ENCODE data around the gene NOSTRIN. TPM values are rescaled to one million over a fixed set of nuclear protein-coding genes. Genes with fewer than 3 reads are reported as not detected.

NOSTRIN gene
- total and polyA plus RNA-seq, 2 of the 8 experiments (the other 6 are each of a cell fraction or from before 2014, with no cell fraction given), result not detected

DNA sequence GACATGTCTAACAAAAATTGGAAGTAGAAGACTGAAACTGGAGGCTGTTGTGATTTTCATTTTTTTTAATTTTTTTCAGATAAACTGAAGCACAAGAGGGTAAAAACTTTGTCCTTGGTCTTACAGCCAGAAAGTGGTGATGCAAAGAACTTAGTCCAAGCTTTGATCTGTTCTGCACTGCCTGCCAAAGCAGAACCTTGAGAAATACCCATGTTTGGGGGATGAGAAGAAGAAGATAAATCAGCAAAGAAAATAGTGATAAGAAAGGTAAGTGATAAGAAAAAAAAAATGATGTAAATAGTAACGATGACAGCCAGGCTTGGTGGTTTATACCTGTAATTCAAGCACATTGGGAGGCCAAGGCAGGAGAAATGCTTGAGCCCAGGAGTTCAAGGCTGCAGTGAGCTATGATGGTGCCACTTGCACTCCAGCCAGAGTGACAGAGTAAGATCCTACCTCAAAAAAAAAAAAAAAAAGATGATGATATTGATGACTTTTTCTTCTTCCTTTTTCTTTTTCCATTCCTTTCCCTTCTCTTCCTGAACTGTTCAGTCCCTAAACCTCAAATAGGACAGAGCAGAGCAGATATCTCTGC lies 14.6 kb upstream of the NOSTRIN start:
- Histone ChIP-seq H3K14ac (ENCODE audit: insufficient read length) (no peak overlapping the region), H3K23ac (ENCODE audit: insufficient read length) (no peak overlapping the region), H3K79me2 (ENCODE audit: control insufficient read depth in 1 of 2, insufficient read depth in 2 of 2, low read length in 2 of 2) (no peaks in the 10 kb centered on the region), H3K27ac (ENCODE audit: low read depth, low read length) (no peak overlapping the region), H3K36me3 (ENCODE audit: control insufficient read depth in 2 of 4, insufficient read depth in 4 of 4, low read length in 3 of 4) (no peaks in the 10 kb centered on the region), H3K56ac (replicated peaks; ENCODE audit: insufficient read length, low read depth, low read length) (no peak overlapping the region), H2BK20ac (ENCODE audit: low read length) (no peak overlapping the region), H4K8ac (ENCODE audit: extremely low read depth, insufficient read depth, low read length) (no peak overlapping the region), H2BK5ac (ENCODE audit: low read depth, low read length) (no peak overlapping the region), H3K79me1 (ENCODE audit: low read depth, low read length) (no peaks in the 10 kb centered on the region), H3K4me3 (ENCODE audit: extremely low read depth in 1 of 4, insufficient read depth in 2 of 4, low read depth in 3 of 4, low read length in 4 of 4) (no peak overlapping the region), H3K4ac (replicated peaks; ENCODE audit: insufficient read length, low read depth, low read length) (no peak overlapping the region), H2BK15ac (ENCODE audit: low read length) (no peak overlapping the region), H3K23me2 (ENCODE audit: low read depth, low read length) (no peaks in the 10 kb centered on the region), H3K18ac (ENCODE audit: extremely low read depth, low read length) (no peak overlapping the region), H4K20me1 (replicated peaks in 1 of 2; ENCODE audit: control insufficient read depth in 1 of 2, insufficient read depth in 2 of 2, low read length in 2 of 2) (no peaks in the 10 kb centered on the region), H2AFZ (ENCODE audit: low read length) (no peak overlapping the region), H3K4me1 (replicated peaks in 1 of 4; ENCODE audit: control insufficient read depth in 3 of 4, insufficient read depth in 4 of 4, low read length in 3 of 4) (peaks cover 0 to 4% (median 1%) of the 10 kb centered on the region in 4 experiments; a peak in 3 of 7 replicates), H2BK120ac (replicated peaks; ENCODE audit: low read depth, low read length) (no peak overlapping the region), H3K9me3 (ENCODE audit: insufficient read depth in 2 of 2, low read depth in 1 of 2, low read length in 1 of 2) (no peaks in the 10 kb centered on the region), H2BK12ac (ENCODE audit: low read depth, low read length) (no peak overlapping the region), H3K4me2 (ENCODE audit: insufficient read depth in 1 of 2, low read depth in 2 of 2, low read length in 2 of 2) (no peak overlapping the region), H4K5ac (ENCODE audit: insufficient read length, low read depth, low read length) (no peak overlapping the region), H4K91ac (replicated peaks; ENCODE audit: insufficient read length, low read length) (no peak overlapping the region), H2AK5ac (ENCODE audit: low read depth, low read length) (no peak overlapping the region), H3K27me3 (replicated peaks in 1 of 4; ENCODE audit: control insufficient read depth in 3 of 4, extremely low read depth in 1 of 4, insufficient read depth in 3 of 4, low read length in 3 of 4) (peaks cover 0 to 2% (median 0%) of the 10 kb centered on the region in 4 experiments; a peak in 1 of 7 replicates), H3K9ac (replicated peaks in 1 of 4; ENCODE audit: extremely low read depth in 1 of 4, low read depth in 3 of 4, low read length in 3 of 4) (no peak overlapping the region)
- ChIA-PET CTCF (ENCODE audit: partially characterized antibody) (interaction anchor here (1.9 kb wide), 1 partner anchor 14 kb away, joined by 6 read pairs; no protein-coding TSS in a partner anchor), POLR2A (ENCODE audit: partially characterized antibody) (no interaction called here)
- no peak for DNase-seq (ENCODE audit: low read depth in 1 of 2, low spot score in 2 of 2)
- WGBS, 2 experiments (ENCODE audit: extremely low coverage in 1 of 2, insufficient coverage in 1 of 2, insufficient read length in 1 of 2, insufficient replicate concordance in 2 of 2, low coverage in 1 of 2, low lambda C conversion rate in 2 of 2, missing lambda C conversion rate in 1 of 2), result 82 to 100% methylated on average over 1 of the region's 1 CpG
- no peak for FAIRE-seq
- TF ChIP-seq BRCA1 (IDR thresholded peaks at IDR 0.05; ENCODE audit: low read depth, low read length) (no peak), POLR2A (IDR thresholded peaks at IDR 0.05; ENCODE audit: control extremely low read depth in 1 of 2, low read depth in 2 of 2, low read length in 2 of 2) (no peak), TBP (IDR thresholded peaks at IDR 0.05; ENCODE audit: low read depth, low read length) (no peak), SUZ12 (IDR thresholded peaks at IDR 0.05; ENCODE audit: low read length) (no peak), MAFK (IDR thresholded peaks at IDR 0.05; ENCODE audit: low read depth, low read length) (no peak), PHF8 (conservative IDR thresholded peaks at IDR 0.05; ENCODE audit: low read depth, low read length) (no peak), GABPA (IDR thresholded peaks at IDR 0.05; ENCODE audit: borderline replicate concordance, insufficient read depth, low read length) (no peak), SP4 (IDR thresholded peaks at IDR 0.05; ENCODE audit: low read length) (no peak), CREB1 (IDR thresholded peaks at IDR 0.05) (no peak), RBBP5 (IDR thresholded peaks at IDR 0.05; ENCODE audit: borderline replicate concordance, low read depth, low read length) (no peak), CHD2 (IDR thresholded peaks at IDR 0.05; ENCODE audit: low read length) (no peak), NANOG (IDR thresholded peaks at IDR 0.05; ENCODE audit: insufficient read depth, low read depth, low read length, poor library complexity, severe bottlenecking) (no peak)
- TF ChIP-seq, protein P1, sequence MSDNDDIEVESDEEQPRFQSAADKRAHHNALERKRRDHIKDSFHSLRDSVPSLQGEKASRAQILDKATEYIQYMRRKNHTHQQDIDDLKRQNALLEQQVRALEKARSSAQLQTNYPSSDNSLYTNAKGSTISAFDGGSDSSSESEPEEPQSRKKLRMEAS (IDR thresholded peaks at IDR 0.05), result no peak

Measured in H1 (cell line).